WERI-Rb-1 (cell line): ENCODE results near the gene ZNF469.

Experiments used
- DNase-seq: peaks from one replicate; pipeline ENCODE4 v3.0.0-alpha.2; 2020
- H3K27ac ChIP-seq: fragments of 250-450 bp; sonication (Bioruptor Pico); 2 replicates; pipeline ENCODE4 v1.5.1; 2020; ENCODE audit warnings: mild to moderate bottlenecking, moderate library complexity
- H3K27me3 ChIP-seq: fragments of 250-450 bp; sonication (Bioruptor Pico); 2 replicates; pipeline ENCODE4 v1.5.1; 2021; ENCODE audit warnings: mild to moderate bottlenecking, low read depth, moderate library complexity; ENCODE audit not compliant: insufficient read depth, severe bottlenecking
- H3K36me3 ChIP-seq: fragments of 250-450 bp; sonication (Bioruptor Pico); 2 replicates; pipeline ENCODE4 v1.5.1; 2020; ENCODE audit warnings: mild to moderate bottlenecking, moderate library complexity
- H3K4me3 ChIP-seq: 2 replicates; pipeline ENCODE4 v1.5.1; 2011; ENCODE audit warnings: low read depth, mild to moderate bottlenecking, control low read depth, low read length
- H3K9me3 ChIP-seq: fragments of 250-450 bp; sonication (Bioruptor Pico); 2 replicates; pipeline ENCODE4 v1.5.1; 2021; ENCODE audit warnings: mild to moderate bottlenecking, moderate library complexity; ENCODE audit not compliant: severe bottlenecking
- CTCF ChIP-seq: IDR thresholded peaks from 2 replicates; pipeline ENCODE4 v1.5.1; 2011; ENCODE audit warnings: low read depth, mild to moderate bottlenecking, control low read depth, inconsistent platforms, low read length

The ZNF469 gene

GRCh38 chr16:88404769-88405168 lies 22.0 kb downstream of the ZNF469 start:
- H3K36me3 ChIP-seq: no peaks in the 10 kb centered on the region
- no peak overlapping the region for H3K4me3 ChIP-seq
- TF ChIP-seq CTCF: no peak
- H3K27me3 ChIP-seq: no peaks in the 10 kb centered on the region
- DNase-seq: no peak
- H3K9me3 ChIP-seq: no peaks in the 10 kb centered on the region
- no peak overlapping the region for H3K27ac ChIP-seq

GRCh38 chr16:88405216-88406060 lies 22.7 kb downstream of the ZNF469 start:
- H3K9me3 ChIP-seq: no peaks in the 10 kb centered on the region
- H3K27me3 ChIP-seq: no peaks in the 10 kb centered on the region
- no peaks in the 10 kb centered on the region for H3K36me3 ChIP-seq
- H3K4me3 ChIP-seq: no peak overlapping the region
- no peak for TF ChIP-seq CTCF
- no peak for DNase-seq
- no peak overlapping the region for H3K27ac ChIP-seq

- Histone ChIP-seq H3K36me3 (no peaks in the 10 kb centered on the region), H3K27me3 (no peaks in the 10 kb centered on the region), H3K27ac (no peak overlapping the region), H3K4me3 (no peak overlapping the region), H3K9me3 (no peaks in the 10 kb centered on the region)
- TF ChIP-seq CTCF: no peak
- no peak for DNase-seq
Measured at GRCh38 chr16:88406096-88407041, 23.6 kb downstream of the ZNF469 start.

GRCh38 chr16:88407042-88407420 lies 24.3 kb downstream of the ZNF469 start:
- no peak for DNase-seq
- Histone ChIP-seq H3K27ac (no peak overlapping the region), H3K4me3 (no peak overlapping the region), H3K27me3 (no peaks in the 10 kb centered on the region), H3K9me3 (no peaks in the 10 kb centered on the region), H3K36me3 (no peaks in the 10 kb centered on the region)
- TF ChIP-seq CTCF: no peak

- no peaks in the 10 kb centered on the region for H3K9me3 ChIP-seq
- H3K27ac ChIP-seq: no peak overlapping the region
- no peak for TF ChIP-seq CTCF
- H3K27me3 ChIP-seq: no peaks in the 10 kb centered on the region
- DNase-seq: no peak
- no peak overlapping the region for H3K4me3 ChIP-seq
- no peaks in the 10 kb centered on the region for H3K36me3 ChIP-seq
Measured at GRCh38 chr16:88407807-88408206, 25.0 kb downstream of the ZNF469 start.
